IMR-90 (cell line): ENCODE measurements around the gene THRB. TPM values are rescaled to one million over a fixed set of nuclear protein-coding genes. Genes with fewer than 3 reads are reported as not detected.

Experiments
- ATAC-seq: fragments of 200-7000 bp; cut with Tn5 transposase; 2 replicates; pipeline ENCODE4 v1.9.1; 2020; ENCODE audit warnings: low read depth, mild to moderate bottlenecking, moderate library complexity
- BruUV-seq: library from RNA; stranded (reverse); fragments of 400-500 nt; replicated peaks from 2 replicates; lab custom pipeline; 2021; lab: Mats Ljungman, UMichigan
- CTCF ChIA-PET: fragments of 300-600 bp; formaldehyde crosslinking; extraction: SDS; loops from one replicate; lab custom pipeline; 2021; ENCODE audit warnings: antibody characterized with exemption; lab: Yijun Ruan, JAX
- POLR2A ChIA-PET: fragments of 300-600 bp; sonication (Branson Sonifier 250); formaldehyde crosslinking; loops from one replicate; lab custom pipeline; 2022; ENCODE audit warnings: antibody characterized with exemption; ENCODE audit not compliant: unreplicated experiment; lab: Charles Lee
- DNase-seq: peaks from one replicate; pipeline ENCODE4 v3.0.0; 2013
- H2AFZ ChIP-seq: replicated peaks from 2 replicates; pipeline ENCODE3; 2013; ENCODE audit warnings: low read length, mild to moderate bottlenecking; ENCODE audit not compliant: poor library complexity
- H2AK5ac ChIP-seq: 2 replicates; pipeline ENCODE4 v1.6.1; 2013; ENCODE audit warnings: low read depth, low read length, inconsistent platforms
- H2AK9ac ChIP-seq: replicated peaks from 2 replicates; pipeline ENCODE3; 2013; ENCODE audit warnings: mild to moderate bottlenecking, low read depth, low read length, moderate library complexity; ENCODE audit not compliant: poor library complexity
- H2BK120ac ChIP-seq: 2 replicates; pipeline ENCODE4 v1.6.1; 2013; ENCODE audit warnings: low read depth, low read length, inconsistent platforms
- H2BK15ac ChIP-seq: 3 replicates; pipeline ENCODE4 v1.6.1; 2013; ENCODE audit warnings: low read depth, low read length, inconsistent platforms
- H2BK20ac ChIP-seq: 2 replicates; pipeline ENCODE4 v1.6.1; 2013; ENCODE audit warnings: low read depth, mild to moderate bottlenecking, inconsistent platforms, low read length, moderate library complexity
- H2BK5ac ChIP-seq: 2 replicates; pipeline ENCODE4 v1.6.1; 2013; ENCODE audit warnings: mild to moderate bottlenecking, low read depth, low read length, inconsistent platforms; ENCODE audit not compliant: poor library complexity, severe bottlenecking
- H3K14ac ChIP-seq: replicated peaks from 2 replicates; pipeline ENCODE4 v1.6.1; 2013; ENCODE audit warnings: low read depth, low read length, inconsistent platforms
- H3K18ac ChIP-seq: 2 replicates; pipeline ENCODE4 v1.6.1; 2013; ENCODE audit warnings: low read depth, low read length, control low read depth
- H3K23ac ChIP-seq: 2 replicates; pipeline ENCODE4 v1.6.1; 2013; ENCODE audit warnings: low read depth, low read length, inconsistent platforms
- H3K27ac ChIP-seq: 2 replicates; pipeline ENCODE4 v1.5.1; 2013; ENCODE audit warnings: mild to moderate bottlenecking, control low read depth, low read length; ENCODE audit not compliant: insufficient read depth
- H3K27me3 ChIP-seq: 2 replicates; pipeline ENCODE4 v1.6.1; 2013; ENCODE audit warnings: low read length; ENCODE audit not compliant: control insufficient read depth, insufficient read depth
- H3K36me3 ChIP-seq: 2 replicates; pipeline ENCODE4 v1.6.1; 2013; ENCODE audit warnings: low read length, mixed read lengths; ENCODE audit not compliant: control insufficient read depth, insufficient read depth
- H3K4ac ChIP-seq: 2 replicates; pipeline ENCODE4 v1.6.1; 2013; ENCODE audit warnings: low read depth, low read length, inconsistent platforms
- H3K4me1 ChIP-seq: 2 replicates; pipeline ENCODE4 v1.6.1; 2013; ENCODE audit warnings: low read length, mixed read lengths; ENCODE audit not compliant: control insufficient read depth, insufficient read depth
- H3K4me2 ChIP-seq: 2 replicates; pipeline ENCODE4 v1.6.1; 2013; ENCODE audit warnings: low read depth, mild to moderate bottlenecking, control low read depth, low read length, moderate library complexity
- H3K4me3 ChIP-seq: 2 replicates; pipeline ENCODE4 v1.5.1; 2013; ENCODE audit warnings: low read depth, mild to moderate bottlenecking, control low read depth, low read length, moderate library complexity; ENCODE audit not compliant: insufficient read depth
- H3K56ac ChIP-seq: 2 replicates; pipeline ENCODE4 v1.6.1; 2013; ENCODE audit warnings: low read length, inconsistent platforms; ENCODE audit not compliant: insufficient read depth; ENCODE audit errors: extremely low read depth
- H3K79me1 ChIP-seq, 2 experiments: 2 replicates each; pipeline ENCODE4 v1.6.1; 2013; ENCODE audit warnings: low read length in 2 of 2, inconsistent platforms in 1 of 2, low read depth in 1 of 2
- H3K9ac ChIP-seq: 2 replicates; pipeline ENCODE4 v1.6.1; 2013; ENCODE audit warnings: low read depth, low read length, control low read depth
- H3K9me1 ChIP-seq: 2 replicates; pipeline ENCODE4 v1.6.1; 2013; ENCODE audit warnings: low read length, inconsistent platforms; ENCODE audit not compliant: insufficient read depth
- H3K9me3 ChIP-seq: 2 replicates; pipeline ENCODE4 v1.6.1; 2013; ENCODE audit warnings: low read length; ENCODE audit not compliant: control insufficient read depth, insufficient read depth
- H4K20me1 ChIP-seq: 2 replicates; pipeline ENCODE4 v1.6.1; 2013; ENCODE audit warnings: low read length, inconsistent platforms; ENCODE audit not compliant: insufficient read depth
- H4K5ac ChIP-seq: 2 replicates; pipeline ENCODE4 v1.6.1; 2013; ENCODE audit warnings: mild to moderate bottlenecking, low read depth, low read length, control low read depth
- H4K8ac ChIP-seq, 2 experiments: 2 replicates each; pipeline ENCODE4 v1.6.1; 2013; ENCODE audit warnings: low read depth in 2 of 2, low read length in 2 of 2, control low read depth in 1 of 2, inconsistent platforms in 1 of 2
- H4K91ac ChIP-seq: 2 replicates; pipeline ENCODE4 v1.6.1; 2013; ENCODE audit warnings: low read depth, low read length, inconsistent platforms; ENCODE audit not compliant: insufficient read depth
- BHLHE40 ChIP-seq: fragments of 150-350 bp; IDR thresholded peaks from 2 replicates; pipeline ENCODE4 v1.6.1; 2016; ENCODE audit warnings: mild to moderate bottlenecking, low read depth, low read length
- MXI1 ChIP-seq: IDR thresholded peaks from 2 replicates; pipeline ENCODE4 v1.6.1; 2012; ENCODE audit warnings: low read depth, mild to moderate bottlenecking, low read length, moderate library complexity, borderline replicate concordance
- POLR2A ChIP-seq: IDR thresholded peaks from 2 replicates; pipeline ENCODE4 v1.6.1; 2012; ENCODE audit warnings: mild to moderate bottlenecking, low read depth, low read length
- WGBS, 2 experiments: methylation state at CpG; one replicate each; pipeline versions ENCODE4 v1.1.5 to v1.1.7; 2013; ENCODE audit warnings: missing lambda C conversion rate in 2 of 2; ENCODE audit not compliant: insufficient read length in 1 of 2; ENCODE audit errors: extremely low coverage in 2 of 2; 5-methylcytosine and 5-hydroxymethylcytosine counted together
- dilution Hi-C: fragments of 300-500 bp; cut with HindIII; formaldehyde crosslinking; loops from one replicate; pipeline ENCODE4 v1.14.3; 2018; ENCODE audit warnings: low sequenced_read_pairs; ENCODE audit not compliant: unreplicated experiment
- in situ Hi-C: fragments of 300-500 bp; cut with MboI; formaldehyde crosslinking; loops from 3 replicates; pipeline ENCODE4 v1.14.3; 2019; ENCODE audit warnings: low sequenced_read_pairs, inconsistent platforms, mixed read lengths
- intact Hi-C: fragments of 100-400 bp; cut with micrococcal nuclease; formaldehyde crosslinking; loops from 2 replicates; pipeline ENCODE4 v1.10.0; 2022
- polyA plus RNA-seq, 3 experiments: library from polyadenylated mRNA; depleted of rRNA; stranded (reverse); fragments of >200 nt; gene quantifications; 2 replicates each; pipeline ENCODE4 v1.2.3, GENCODE V29; 2012; ENCODE audit warnings: low replicate concordance in 1 of 3
- total RNA-seq: library from RNA; depleted of rRNA; stranded (reverse); fragments of >200 nt; gene quantifications from 2 replicates; pipeline ENCODE4 v1.2.3, GENCODE V29; 2012
- TF ChIP-seq, protein P1 (sequence below): fragments of 150-350 bp; IDR thresholded peaks from 2 replicates; pipeline ENCODE4 v1.6.1; 2017; ENCODE audit warnings: mild to moderate bottlenecking, antibody characterized with exemption, low read length, low read depth

THRB gene
- total and polyA plus RNA-seq, 2 of the 4 experiments (the other 2 are of a cell fraction), result under 0.01 TPM; not detected in 1

DNA sequence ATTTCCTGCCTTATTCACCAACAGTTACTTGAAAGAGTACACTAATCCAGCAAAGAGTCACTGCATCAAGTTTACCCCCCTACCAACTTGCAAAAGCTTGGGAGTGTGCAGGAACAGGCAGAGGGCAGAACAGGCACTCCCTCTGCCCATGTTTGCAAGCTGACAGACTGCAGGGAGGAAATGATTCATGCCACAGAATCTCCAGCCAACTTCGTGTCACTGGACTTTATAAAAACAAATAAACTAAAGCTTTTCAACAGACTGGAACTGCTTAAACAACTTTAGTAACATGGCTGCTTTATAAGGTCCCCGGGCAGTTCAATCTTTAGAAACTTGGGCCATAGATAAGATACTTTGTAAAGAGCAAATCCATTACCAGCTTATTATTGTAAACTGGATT lies 129.5 kb downstream of the THRB start:
- no peak overlapping the region for H2AK9ac ChIP-seq
- peak; percentile 68 for DNase-seq
- H3K9me1 ChIP-seq, result no peaks in the 10 kb centered on the region
- no CpG with 5 or more reads among the region's 2 CpGs for WGBS, 2 experiments
- no peak overlapping the region for H3K23ac ChIP-seq
- H3K27me3 ChIP-seq, result no peaks in the 10 kb centered on the region
- H3K79me1 ChIP-seq, result no peaks in the 10 kb centered on the region
- H3K36me3 ChIP-seq, result no peaks in the 10 kb centered on the region
- H2BK120ac ChIP-seq, result no peak overlapping the region
- H4K8ac ChIP-seq, result no peak overlapping the region
- intact Hi-C loops, result no loop called here
- H4K5ac ChIP-seq, result no peak overlapping the region
- 0 out of 2 replicates have a peak overlapping the region, but pooled peaks have one; percentile 29 for H3K4ac ChIP-seq
- no peak overlapping the region for H2AK5ac ChIP-seq
- no peak overlapping the region for H2BK20ac ChIP-seq
- peak; percentile 91 for ATAC-seq
- H2AFZ ChIP-seq, result no peak overlapping the region
- no peak overlapping the region for H4K91ac ChIP-seq
- H3K56ac ChIP-seq, result no peak overlapping the region
- TF ChIP-seq MXI1, result no peak
- no peak for TF ChIP-seq POLR2A
- 0 out of 2 replicates have a peak, but pooled peaks have one; percentile 26 for TF ChIP-seq BHLHE40
- TF ChIP-seq, protein P1, sequence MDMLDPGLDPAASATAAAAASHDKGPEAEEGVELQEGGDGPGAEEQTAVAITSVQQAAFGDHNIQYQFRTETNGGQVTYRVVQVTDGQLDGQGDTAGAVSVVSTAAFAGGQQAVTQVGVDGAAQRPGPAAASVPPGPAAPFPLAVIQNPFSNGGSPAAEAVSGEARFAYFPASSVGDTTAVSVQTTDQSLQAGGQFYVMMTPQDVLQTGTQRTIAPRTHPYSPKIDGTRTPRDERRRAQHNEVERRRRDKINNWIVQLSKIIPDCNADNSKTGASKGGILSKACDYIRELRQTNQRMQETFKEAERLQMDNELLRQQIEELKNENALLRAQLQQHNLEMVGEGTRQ, result no peak
- H3K18ac ChIP-seq, result no peak overlapping the region
- ChIA-PET POLR2A (no interaction called here), CTCF (no interaction called here)
- H3K9ac ChIP-seq, result no peak overlapping the region
- H2BK5ac ChIP-seq, result no peak overlapping the region
- H3K14ac ChIP-seq, result no peak overlapping the region
- H3K4me2 ChIP-seq, result no peak overlapping the region; the same call in 1 of the 2 replicates
- H3K27ac ChIP-seq, result no peak overlapping the region
- H3K9me3 ChIP-seq, result no peaks in the 10 kb centered on the region
- in situ Hi-C loops, result no loop called here
- BruUV-seq, result no TSS peak
- H3K4me3 ChIP-seq, result no peak overlapping the region
- dilution Hi-C loops, result no loop called here
- no peaks in the 10 kb centered on the region for H4K20me1 ChIP-seq
- H3K4me1 ChIP-seq, result no peaks in the 10 kb centered on the region; the same call in 1 of the 2 replicates
- no peak overlapping the region for H2BK15ac ChIP-seq
